HG03097 (cell line): ENCODE data around the gene DERL3.
"Not testable (repeated sequence)": the region's sequence is repeated elsewhere in the genome, so short reads cannot be mapped to it uniquely, and the experiment has no call there.

Experiments
- ATAC-seq: cut with Tn5 transposase; IDR thresholded peaks from one replicate; pipeline ENCODE4 v1.9.1; 2021; ENCODE audit not compliant: unreplicated experiment, low FRiP score

Gene DERL3

GRCh38 chr22:23838681-23839468, at the start of gene DERL3:
TSS of gene DERL3 (minus strand) at chr22:23839006. CDS start at chr22:23838987, 19 bp downstream.
- ATAC-seq: peak; percentile 60

- no peak for ATAC-seq
Observed at GRCh38 chr22:23884140-23884539, 45.3 kb upstream of the DERL3 start.

- no peak for ATAC-seq
Observed at GRCh38 chr22:23883658-23884057, 44.9 kb upstream of the DERL3 start.

GRCh38 chr22:23882370-23882769, 43.6 kb upstream of the DERL3 start:
- ATAC-seq: no peak

- ATAC-seq: no peak
Observed at GRCh38 chr22:23878219-23878618, 39.4 kb upstream of the DERL3 start.

- ATAC-seq: no peak
Observed at GRCh38 chr22:23877566-23877965, 38.8 kb upstream of the DERL3 start.

GRCh38 chr22:23875801-23876200, 37.0 kb upstream of the DERL3 start:
- ATAC-seq: no peak

GRCh38 chr22:23874871-23875270, 36.1 kb upstream of the DERL3 start:
- ATAC-seq: no peak

GRCh38 chr22:23868580-23868979, 29.8 kb upstream of the DERL3 start:
- ATAC-seq: no peak

GRCh38 chr22:23864499-23865154, 25.8 kb upstream of the DERL3 start:
- ATAC-seq: not testable (repeated sequence)

GRCh38 chr22:23862103-23862502, 23.3 kb upstream of the DERL3 start:
- ATAC-seq: no peak

- ATAC-seq: not testable (repeated sequence)
Observed at GRCh38 chr22:23860187-23860586, 21.4 kb upstream of the DERL3 start.

GRCh38 chr22:23859201-23859600, 20.4 kb upstream of the DERL3 start:
- ATAC-seq: no peak

GRCh38 chr22:23858484-23858815, 19.6 kb upstream of the DERL3 start:
- no peak for ATAC-seq

GRCh38 chr22:23857606-23858483, 19.0 kb upstream of the DERL3 start, which contains the start of gene SLC2A11:
TSS of gene SLC2A11 (plus strand) at chr22:23857875. CDS start at chr22:23858000, 125 bp downstream.
- peak; percentile 94 for ATAC-seq

GRCh38 chr22:23856721-23857605, 18.2 kb upstream of the DERL3 start:
- ATAC-seq: peak; percentile 36

GRCh38 chr22:23850136-23850611, 11.4 kb upstream of the DERL3 start:
- ATAC-seq: peak; percentile 52

- ATAC-seq: no peak
Observed at GRCh38 chr22:23849009-23850006, 10.5 kb upstream of the DERL3 start.
